Mesenchymal stem cell (in vitro differentiated cells and primary cell): ENCODE results near the gene RUNDC3A.
A peak's percentile ranks its signal among the peaks of the same experiment; 100 is the strongest.

ENCODE experiments used
- DNase-seq: peaks from one replicate; pipeline ENCODE4 v3.0.0-alpha.2; 2013
- H2AFZ ChIP-seq: one replicate; pipeline ENCODE4 v1.6.1; 2013; ENCODE audit warnings: low read depth, mild to moderate bottlenecking, control low read depth, inconsistent platforms, low read length, moderate library complexity
- H2AK5ac ChIP-seq: 2 replicates; pipeline ENCODE4 v1.6.1; 2013; ENCODE audit warnings: low read length, moderate library complexity, mild to moderate bottlenecking, inconsistent platforms; ENCODE audit not compliant: severe bottlenecking
- H2BK120ac ChIP-seq: one replicate; pipeline ENCODE4 v1.6.1; 2013; ENCODE audit warnings: low read depth, mild to moderate bottlenecking, inconsistent platforms, low read length, moderate library complexity
- H2BK12ac ChIP-seq, 2 experiments: one replicate each; pipeline ENCODE4 v1.6.1; 2013; ENCODE audit warnings: inconsistent platforms in 2 of 2, low read length in 2 of 2, mild to moderate bottlenecking in 2 of 2, moderate library complexity in 2 of 2, control low read depth in 1 of 2
- H2BK15ac ChIP-seq: one replicate; pipeline ENCODE4 v1.6.1; 2013; ENCODE audit warnings: mild to moderate bottlenecking, low read depth, inconsistent platforms; ENCODE audit not compliant: poor library complexity, severe bottlenecking
- H2BK5ac ChIP-seq: 2 replicates; pipeline ENCODE4 v1.6.1; 2013; ENCODE audit warnings: low read depth, mild to moderate bottlenecking, low read length, control low read depth, inconsistent platforms; ENCODE audit not compliant: poor library complexity, severe bottlenecking
- H3K14ac ChIP-seq, 2 experiments: one replicate each; pipeline ENCODE4 v1.6.1; 2013; ENCODE audit warnings: inconsistent platforms in 2 of 2, low read length in 2 of 2, control low read depth in 1 of 2, mild to moderate bottlenecking in 1 of 2, moderate library complexity in 1 of 2
- H3K18ac ChIP-seq, 2 experiments: one replicate each; pipeline ENCODE4 v1.6.1; 2013; ENCODE audit warnings: inconsistent platforms in 2 of 2, low read length in 2 of 2, control low read depth in 1 of 2, low read depth in 1 of 2, mild to moderate bottlenecking in 1 of 2
- H3K23ac ChIP-seq, 2 experiments: one replicate each; pipeline ENCODE4 v1.6.1; 2013; ENCODE audit warnings: inconsistent platforms in 2 of 2, low read length in 2 of 2, mild to moderate bottlenecking in 2 of 2, moderate library complexity in 2 of 2, control low read depth in 1 of 2
- H3K27ac ChIP-seq: 2 replicates; pipeline ENCODE4 v1.5.1; 2013; ENCODE audit warnings: mild to moderate bottlenecking, moderate library complexity, low read length, control low read depth, inconsistent platforms; ENCODE audit not compliant: poor library complexity, severe bottlenecking
- H3K27me3 ChIP-seq, 2 experiments: 2 replicates each; pipeline versions ENCODE4 v1.6.1 to v1.7.0; 2013; ENCODE audit warnings: low read length in 2 of 2, mild to moderate bottlenecking in 2 of 2, moderate library complexity in 2 of 2, control low read depth in 1 of 2, inconsistent platforms in 1 of 2; ENCODE audit not compliant: control insufficient read depth in 1 of 2, insufficient read depth in 1 of 2
- H3K36me3 ChIP-seq, 2 experiments: 2 replicates each; pipeline versions ENCODE4 v1.6.1 to v1.7.0; 2013; ENCODE audit warnings: low read length in 2 of 2, control low read depth in 1 of 2, inconsistent platforms in 1 of 2, low read depth in 1 of 2, mild to moderate bottlenecking in 1 of 2; ENCODE audit not compliant: insufficient read depth in 2 of 2, control insufficient read depth in 1 of 2
- H3K4ac ChIP-seq, 2 experiments: one replicate each; pipeline ENCODE4 v1.6.1; 2013; ENCODE audit warnings: inconsistent platforms in 2 of 2, low read length in 2 of 2, mild to moderate bottlenecking in 2 of 2, moderate library complexity in 2 of 2, control low read depth in 1 of 2, low read depth in 1 of 2
- H3K4me1 ChIP-seq: 2 replicates; pipeline ENCODE4 v1.6.1; 2013; ENCODE audit warnings: low read depth, low read length, control low read depth; ENCODE audit not compliant: control insufficient read depth, insufficient read depth
- H3K4me2 ChIP-seq: 2 replicates; pipeline ENCODE4 v1.6.1; 2013; ENCODE audit warnings: low read length, mild to moderate bottlenecking, inconsistent platforms; ENCODE audit not compliant: poor library complexity, severe bottlenecking
- H3K4me3 ChIP-seq, 2 experiments: 2 replicates each; pipeline versions ENCODE4 v1.5.1 to v1.7.0; 2013; ENCODE audit warnings: low read length in 2 of 2, mild to moderate bottlenecking in 2 of 2, control low read depth in 1 of 2, low read depth in 1 of 2; ENCODE audit not compliant: insufficient read depth in 1 of 2
- H3K79me1 ChIP-seq: replicated peaks from 2 replicates; pipeline ENCODE4 v1.6.1; 2013; ENCODE audit warnings: mild to moderate bottlenecking, control low read depth, low read length, inconsistent platforms; ENCODE audit not compliant: poor library complexity, severe bottlenecking
- H3K9ac ChIP-seq: 2 replicates; pipeline ENCODE4 v1.7.0; 2013; ENCODE audit warnings: mild to moderate bottlenecking, low read length, moderate library complexity
- H3K9me3 ChIP-seq: 2 replicates; pipeline ENCODE4 v1.7.0; 2013; ENCODE audit warnings: mild to moderate bottlenecking, low read length; ENCODE audit not compliant: control insufficient read depth
- H4K8ac ChIP-seq: one replicate; pipeline ENCODE4 v1.6.1; 2013; ENCODE audit warnings: inconsistent platforms, mild to moderate bottlenecking, low read length, moderate library complexity
- H4K91ac ChIP-seq: one replicate; pipeline ENCODE4 v1.6.1; 2013; ENCODE audit warnings: mild to moderate bottlenecking, low read length, inconsistent platforms
- WGBS: methylation state at CpG from one replicate; pipeline ENCODE4 v1.1.7; 2013; ENCODE audit warnings: mixed read lengths; 5-methylcytosine and 5-hydroxymethylcytosine counted together

The RUNDC3A gene

GRCh38 chr17:44334727-44335126, 26.3 kb downstream of the RUNDC3A start:
- Histone ChIP-seq H3K18ac (no peak overlapping the region), H2BK120ac (no peak overlapping the region), H3K4me2 (no peak overlapping the region), H4K8ac (no peak overlapping the region), H4K91ac (no peak overlapping the region), H3K9me3 (no peaks in the 10 kb centered on the region), H3K4me1 (peaks cover 17% of the 10 kb centered on the region), H3K4me3 (no peak overlapping the region), H3K27ac (no peak overlapping the region), H2BK5ac (no peak overlapping the region), H3K79me1 (no peaks in the 10 kb centered on the region), H3K9ac (no peak overlapping the region), H3K36me3 (no peaks in the 10 kb centered on the region), H2AK5ac (no peak overlapping the region), H3K14ac (no peak overlapping the region), H2BK15ac (no peak overlapping the region), H3K4ac (no peak overlapping the region), H3K23ac (peak overlapping the region in 1 of 2 experiments; percentile 77), H3K27me3 (peaks cover 0 to 7% of the 10 kb centered on the region in 2 experiments), H2AFZ (no peak overlapping the region), H2BK12ac (no peak overlapping the region)
- DNase-seq, result no peak
- WGBS, result 55% methylated on average over 3 of the region's 3 CpGs

DNA sequence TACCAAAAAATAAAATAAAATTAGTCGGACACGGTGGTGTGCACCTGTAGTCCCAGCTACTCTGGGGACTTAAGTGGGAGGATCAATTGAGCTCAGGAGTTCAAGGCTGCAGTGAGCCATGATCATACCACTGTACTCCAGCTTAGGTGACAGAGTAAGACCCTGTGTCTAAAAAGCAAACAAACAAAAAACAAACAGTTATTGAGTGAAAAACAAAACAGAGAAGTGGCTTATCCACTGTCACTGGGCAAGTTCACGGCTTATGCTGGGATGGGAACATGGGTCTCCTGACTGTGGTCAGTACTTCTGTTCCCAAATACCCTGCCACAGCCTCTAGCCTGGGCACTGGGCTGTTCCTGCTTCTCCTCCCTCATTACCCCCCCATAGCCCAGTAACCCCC, 27.2 kb downstream of the RUNDC3A start:
- Histone ChIP-seq H3K27me3 (peaks cover 0 to 7% of the 10 kb centered on the region in 2 experiments), H3K23ac (peak overlapping the region in 1 of 2 experiments; percentile 50), H2BK15ac (no peak overlapping the region), H3K18ac (no peak overlapping the region), H3K79me1 (no peaks in the 10 kb centered on the region), H3K27ac (no peak overlapping the region), H3K4me3 (no peak overlapping the region), H3K9ac (no peak overlapping the region), H2BK5ac (no peak overlapping the region), H3K4me1 (peaks cover 17% of the 10 kb centered on the region), H2BK120ac (no peak overlapping the region), H3K36me3 (no peaks in the 10 kb centered on the region), H2BK12ac (no peak overlapping the region), H4K91ac (no peak overlapping the region), H4K8ac (no peak overlapping the region), H2AK5ac (no peak overlapping the region), H3K4me2 (no peak overlapping the region), H2AFZ (no peak overlapping the region), H3K14ac (no peak overlapping the region), H3K9me3 (no peaks in the 10 kb centered on the region), H3K4ac (no peak overlapping the region)
- 94% methylated on average over 3 of the region's 3 CpGs for WGBS
- DNase-seq, result no peak

GRCh38 chr17:44335968-44336367, 27.6 kb downstream of the RUNDC3A start:
- no peak overlapping the region for H3K14ac ChIP-seq
- no peak overlapping the region for H4K8ac ChIP-seq
- H2AFZ ChIP-seq, result no peak overlapping the region
- no peaks in the 10 kb centered on the region for H3K36me3 ChIP-seq
- H2BK12ac ChIP-seq, result no peak overlapping the region
- no peak overlapping the region for H3K4me3 ChIP-seq
- no peak overlapping the region for H3K9ac ChIP-seq
- no peak overlapping the region for H2BK5ac ChIP-seq
- H2AK5ac ChIP-seq, result no peak overlapping the region
- peaks cover 0 to 7% of the 10 kb centered on the region in 2 experiments for H3K27me3 ChIP-seq
- no peak overlapping the region for H3K18ac ChIP-seq
- H3K4me1 ChIP-seq, result peaks cover 17% of the 10 kb centered on the region
- WGBS, result 55% methylated on average over 4 of the region's 5 CpGs
- H3K4me2 ChIP-seq, result no peak overlapping the region
- H3K79me1 ChIP-seq, result no peaks in the 10 kb centered on the region
- H3K4ac ChIP-seq, result no peak overlapping the region
- no peak overlapping the region for H2BK15ac ChIP-seq
- no peak overlapping the region for H2BK120ac ChIP-seq
- H3K9me3 ChIP-seq, result no peaks in the 10 kb centered on the region
- H3K27ac ChIP-seq, result no peak overlapping the region
- no peak overlapping the region for H3K23ac ChIP-seq
- no peak for DNase-seq
- no peak overlapping the region for H4K91ac ChIP-seq

DNA sequence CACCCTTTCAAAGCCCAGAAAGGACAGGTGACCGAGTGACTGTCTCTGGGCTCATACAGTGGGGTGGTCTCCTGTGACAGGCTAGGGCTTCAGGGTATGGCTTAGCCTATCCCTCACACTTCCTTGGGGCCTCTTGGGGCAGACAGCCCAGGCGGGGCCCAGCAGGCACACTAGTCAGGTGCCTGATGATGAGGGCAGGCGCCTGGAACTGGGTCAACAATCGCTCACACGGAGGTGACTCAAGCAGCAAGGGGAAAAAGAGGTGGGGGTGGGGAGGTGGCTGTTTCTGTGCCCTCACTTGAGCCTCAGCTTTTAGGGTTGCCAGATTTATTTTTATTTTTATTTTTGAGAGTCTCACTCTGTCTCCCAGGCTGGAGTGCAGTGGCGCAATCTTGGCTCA, 30.3 kb downstream of the RUNDC3A start:
- whole genome bisulfite sequencing, result 64% methylated on average over 6 of the region's 6 CpGs
- no peak overlapping the region for H2AFZ ChIP-seq

More for the DNA sequence above, 30.3 kb downstream of the RUNDC3A start:
- Histone ChIP-seq H3K4me1 (peaks cover 15% of the 10 kb centered on the region), H3K27me3 (peaks cover 0 to 7% of the 10 kb centered on the region in 2 experiments), H3K4ac (no peak overlapping the region), H4K91ac (no peak overlapping the region), H3K18ac (no peak overlapping the region), H2AK5ac (no peak overlapping the region), H2BK120ac (no peak overlapping the region), H3K4me3 (no peak overlapping the region), H3K9me3 (no peaks in the 10 kb centered on the region), H3K14ac (no peak overlapping the region), H3K4me2 (no peak overlapping the region), H4K8ac (no peak overlapping the region), H3K23ac (no peak overlapping the region), H3K9ac (peak overlapping the region; percentile 30), H3K27ac (no peak overlapping the region), H2BK5ac (no peak overlapping the region), H3K79me1 (no peaks in the 10 kb centered on the region), H3K36me3 (no peaks in the 10 kb centered on the region), H2BK12ac (no peak overlapping the region), H2BK15ac (no peak overlapping the region)
- no peak for DNase-seq
